Activated B cell treated with CpG ODN at 0.5 μM for 24 hours (primary cell): ENCODE data around the gene PSRC1. TPM values are rescaled to one million over a fixed set of nuclear protein-coding genes. Genes with fewer than 3 reads are reported as not detected.
"Not testable (repeated sequence)": the region's sequence is repeated elsewhere in the genome, so short reads cannot be mapped to it uniquely, and the experiment has no call there.

Experiments
- ATAC-seq: fragments of 200-7000 bp; cut with Tn5 transposase; one replicate; pipeline ENCODE4 v1.10.0; 2021; ENCODE audit warnings: low read depth, mild to moderate bottlenecking, moderate library complexity
- CTCF ChIA-PET: fragments of 350-600 bp; sonication (Branson Sonifier 250); formaldehyde crosslinking; loops from one replicate; lab custom pipeline; 2021; ENCODE audit warnings: antibody characterized with exemption; lab: Charles Lee
- POLR2A ChIA-PET: fragments of 350-600 bp; sonication (Branson Sonifier 250); formaldehyde crosslinking; loops from one replicate; lab custom pipeline; 2021; ENCODE audit warnings: antibody characterized with exemption; lab: Charles Lee
- DNase-seq: peaks from one replicate; pipeline ENCODE4 v3.0.0; 2022
- H3K27ac Mint-ChIP-seq: one replicate; pipeline ENCODE4 v1.8.0; 2020; ENCODE audit warnings: mixed read lengths
- H3K27me3 Mint-ChIP-seq: one replicate; pipeline ENCODE4 v1.8.0; 2021; ENCODE audit warnings: mixed read lengths
- H3K36me3 Mint-ChIP-seq: one replicate; pipeline ENCODE4 v1.8.0; 2021; ENCODE audit warnings: low read depth, mixed read lengths
- H3K4me1 Mint-ChIP-seq: one replicate; pipeline ENCODE4 v1.8.0; 2021; ENCODE audit warnings: mixed read lengths
- H3K4me3 Mint-ChIP-seq: one replicate; pipeline ENCODE4 v1.8.0; 2020; ENCODE audit warnings: mild to moderate bottlenecking, mixed read lengths
- H3K9me3 Mint-ChIP-seq: one replicate; pipeline ENCODE4 v1.8.0; 2020; ENCODE audit warnings: mixed read lengths
- intact Hi-C: fragments of 100-400 bp; cut with micrococcal nuclease; formaldehyde crosslinking; loops from one replicate; pipeline ENCODE4 v1.15.1; 2024
- total RNA-seq: library from RNA; stranded (reverse); gene quantifications from 2 replicates; pipeline ENCODE4 v1.2.3, GENCODE V29; 2022
- TF ChIP-seq, protein P1 (sequence below): fragments of 200-600 bp; IDR thresholded peaks from one replicate; pipeline ENCODE4 v1.8.0; 2022; ENCODE audit warnings: antibody characterized with exemption, mild to moderate bottlenecking

Gene PSRC1
- total RNA-seq, 1 donor from 2014 or later: not detected

DNA sequence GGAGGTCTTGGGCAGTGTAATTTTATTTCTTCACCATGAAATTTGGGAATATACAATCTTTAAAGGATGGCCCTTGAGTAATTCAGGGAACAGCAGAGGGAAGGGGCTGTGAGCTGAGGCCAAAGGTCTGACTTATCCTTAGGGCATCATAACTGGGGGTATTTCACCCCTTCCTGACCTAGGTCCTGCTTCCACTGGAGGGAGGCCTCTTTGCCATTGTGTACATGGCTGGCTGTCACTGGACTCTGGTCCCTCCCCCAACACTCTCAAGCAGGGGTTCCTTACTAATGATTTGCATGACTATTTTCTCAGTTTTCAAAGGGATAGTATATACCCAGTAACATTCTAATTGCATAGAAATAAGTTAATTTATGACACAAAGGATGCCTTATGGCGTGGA is 7.2 kb upstream of the PSRC1 start:
- POLR2A ChIA-PET: no interaction called here
- CTCF ChIA-PET: no interaction called here
- Mint-ChIP-seq H3K27ac (no peak overlapping the region), H3K36me3 (no peaks in the 10 kb centered on the region), H3K27me3 (peaks cover 3% of the 10 kb centered on the region), H3K9me3 (no peaks in the 10 kb centered on the region), H3K4me1 (peaks cover 15% of the 10 kb centered on the region), H3K4me3 (no peak overlapping the region)
- ATAC-seq (no peak), DNase-seq (no peak)
- intact Hi-C loops: no loop called here
- TF ChIP-seq, protein P1, sequence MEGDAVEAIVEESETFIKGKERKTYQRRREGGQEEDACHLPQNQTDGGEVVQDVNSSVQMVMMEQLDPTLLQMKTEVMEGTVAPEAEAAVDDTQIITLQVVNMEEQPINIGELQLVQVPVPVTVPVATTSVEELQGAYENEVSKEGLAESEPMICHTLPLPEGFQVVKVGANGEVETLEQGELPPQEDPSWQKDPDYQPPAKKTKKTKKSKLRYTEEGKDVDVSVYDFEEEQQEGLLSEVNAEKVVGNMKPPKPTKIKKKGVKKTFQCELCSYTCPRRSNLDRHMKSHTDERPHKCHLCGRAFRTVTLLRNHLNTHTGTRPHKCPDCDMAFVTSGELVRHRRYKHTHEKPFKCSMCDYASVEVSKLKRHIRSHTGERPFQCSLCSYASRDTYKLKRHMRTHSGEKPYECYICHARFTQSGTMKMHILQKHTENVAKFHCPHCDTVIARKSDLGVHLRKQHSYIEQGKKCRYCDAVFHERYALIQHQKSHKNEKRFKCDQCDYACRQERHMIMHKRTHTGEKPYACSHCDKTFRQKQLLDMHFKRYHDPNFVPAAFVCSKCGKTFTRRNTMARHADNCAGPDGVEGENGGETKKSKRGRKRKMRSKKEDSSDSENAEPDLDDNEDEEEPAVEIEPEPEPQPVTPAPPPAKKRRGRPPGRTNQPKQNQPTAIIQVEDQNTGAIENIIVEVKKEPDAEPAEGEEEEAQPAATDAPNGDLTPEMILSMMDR: no peak

DNA sequence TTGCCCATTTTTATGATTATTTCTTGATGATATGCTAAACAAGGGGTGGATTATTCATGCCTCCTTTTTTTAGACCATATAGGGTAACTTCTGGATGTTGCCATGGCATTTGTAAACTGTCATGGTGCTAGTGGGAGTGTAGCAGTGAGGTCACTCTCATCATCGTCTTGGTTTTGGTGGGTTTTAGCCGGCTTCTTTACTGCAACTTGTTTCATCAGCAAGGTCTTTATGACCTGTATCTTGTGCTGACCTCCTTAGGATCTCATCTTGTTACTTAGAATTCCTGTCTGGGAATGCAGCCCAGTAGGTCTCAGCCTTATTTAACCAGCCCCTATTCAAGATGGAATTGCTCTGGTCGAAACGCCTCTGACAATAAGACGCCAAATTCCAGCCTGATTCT is 3.8 kb upstream of the PSRC1 start:
- H3K27me3 Mint-ChIP-seq, H3K9me3 Mint-ChIP-seq, H3K4me3 Mint-ChIP-seq, CTCF ChIA-PET, intact Hi-C loops, H3K36me3 Mint-ChIP-seq, H3K27ac Mint-ChIP-seq, ATAC-seq, DNase-seq: not testable (repeated sequence)
- H3K4me1 Mint-ChIP-seq: peaks cover 15% of the 10 kb centered on the region
- POLR2A ChIA-PET: interaction anchor here (0.7 kb wide), 1 partner anchor 227 kb away, joined by 5 read pairs; no protein-coding TSS in a partner anchor

DNA sequence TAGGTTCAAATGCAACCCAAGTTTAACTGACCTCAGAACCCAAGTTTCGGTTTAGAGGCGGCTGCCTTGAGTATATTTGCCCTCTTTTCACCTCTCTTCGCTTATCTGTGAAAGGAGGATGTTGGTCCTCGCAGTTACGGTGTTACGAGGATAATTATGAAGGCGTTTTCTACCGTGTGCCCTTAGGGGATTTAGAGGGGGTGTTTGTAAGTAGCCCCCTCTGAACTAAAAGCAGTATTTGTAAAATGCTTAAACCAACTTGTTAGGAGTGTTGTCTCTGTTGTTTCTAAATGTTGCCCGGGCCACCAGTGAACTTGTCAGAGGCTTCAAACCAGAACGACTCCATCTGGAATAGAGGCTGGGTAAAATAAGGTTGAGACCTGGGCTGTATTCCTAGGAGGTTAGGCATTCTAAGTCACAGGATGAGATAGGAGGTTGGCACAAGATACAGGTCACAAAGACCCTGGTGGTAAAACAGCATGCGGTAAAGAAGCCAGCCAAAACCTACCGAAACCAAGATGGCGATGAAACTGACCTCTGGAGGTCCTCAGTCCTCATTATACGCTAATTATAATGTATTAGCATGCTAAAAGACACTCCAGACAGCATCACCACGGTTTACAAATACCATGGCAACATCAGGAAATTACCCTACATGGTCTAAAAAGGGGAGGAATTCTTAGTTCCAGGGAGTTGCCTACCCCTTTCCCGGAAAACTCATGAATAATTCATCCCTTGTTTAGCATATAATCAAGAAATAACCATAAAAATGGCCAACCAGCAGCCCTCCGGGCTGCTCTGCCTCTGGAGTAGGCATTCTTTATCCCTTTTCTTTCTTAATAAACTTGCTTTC is 1.0 kb upstream of the PSRC1 start:
- ChIA-PET POLR2A (interaction anchor here (1.1 to 1.5 kb wide), 2 partner anchors 70 to 184 kb away, joined by 5 to 6 read pairs; partner anchors contain the start of gene SARS1), CTCF (interaction anchor here (1.1 to 2.4 kb wide), 2 partner anchors 23 to 115 kb away, joined by 4 to 18 read pairs; partner anchors contain the start of genes MYBPHL and SORT1)
- peaks cover 13% of the 10 kb centered on the region for H3K4me1 Mint-ChIP-seq

DNA sequence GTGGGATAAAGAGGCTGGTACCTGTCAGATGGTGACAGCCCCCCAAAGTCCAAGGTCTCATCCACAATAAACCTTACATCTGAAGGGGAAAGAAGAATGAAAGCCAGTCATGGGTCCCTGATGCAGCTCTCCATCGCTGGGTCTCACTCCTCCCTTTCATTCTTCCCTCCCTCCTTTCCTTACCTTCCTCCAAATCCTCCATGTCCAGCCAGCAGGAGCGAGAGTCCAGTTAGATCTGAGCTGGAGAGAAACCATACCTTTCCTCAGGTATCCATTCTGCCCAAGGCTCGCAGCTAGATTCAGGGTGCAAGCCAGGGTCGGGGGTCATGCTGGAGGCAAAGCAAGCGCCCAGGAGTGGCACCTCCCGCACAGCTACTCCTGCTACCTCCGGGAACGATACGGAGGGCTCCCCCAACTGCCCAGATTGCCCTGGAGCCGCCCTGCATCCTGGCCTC is 421 bp downstream of the PSRC1 start:
- no peak for ATAC-seq
- Mint-ChIP-seq H3K4me1 (peaks cover 13% of the 10 kb centered on the region), H3K27ac (no peak overlapping the region), H3K4me3 (peak overlapping the region; percentile 96), H3K27me3 (no peaks in the 10 kb centered on the region), H3K9me3 (no peaks in the 10 kb centered on the region), H3K36me3 (peaks cover 2% of the 10 kb centered on the region)
- ChIA-PET CTCF (interaction anchor here (0.7 to 2.4 kb wide), 7 partner anchors 18 to 250 kb away, joined by 3 to 18 read pairs (median 4); partner anchors contain the start of genes MYBPHL and SORT1), POLR2A (interaction anchor here (0.6 to 1.6 kb wide), 8 partner anchors 10 to 250 kb away, joined by 3 to 5 read pairs (median 4); partner anchors contain the start of genes ATXN7L2 and SARS1)
- intact Hi-C loops: loop anchor here (5.0 kb wide), 1 partner anchor 200 kb away; the partner anchor contains the start of gene ATXN7L2
- no peak for DNase-seq
- TF ChIP-seq, protein P1: no peak

More for the DNA sequence above, 1.0 kb upstream of the PSRC1 start:
- DNase-seq (no peak), ATAC-seq (no peak)
- Mint-ChIP-seq H3K27me3 (peaks cover 3% of the 10 kb centered on the region), H3K27ac (peak overlapping the region; percentile 91), H3K9me3 (no peaks in the 10 kb centered on the region), H3K36me3 (peaks cover 2% of the 10 kb centered on the region), H3K4me3 (peak overlapping the region; percentile 96)
- intact Hi-C loops: loop anchor here (1.0 to 5.0 kb wide), 7 partner anchors 21 to 198 kb away; partner anchors contain the start of genes ATXN7L2, CELSR2, MYBPHL and PSMA5
- TF ChIP-seq, protein P1: no peak

DNA sequence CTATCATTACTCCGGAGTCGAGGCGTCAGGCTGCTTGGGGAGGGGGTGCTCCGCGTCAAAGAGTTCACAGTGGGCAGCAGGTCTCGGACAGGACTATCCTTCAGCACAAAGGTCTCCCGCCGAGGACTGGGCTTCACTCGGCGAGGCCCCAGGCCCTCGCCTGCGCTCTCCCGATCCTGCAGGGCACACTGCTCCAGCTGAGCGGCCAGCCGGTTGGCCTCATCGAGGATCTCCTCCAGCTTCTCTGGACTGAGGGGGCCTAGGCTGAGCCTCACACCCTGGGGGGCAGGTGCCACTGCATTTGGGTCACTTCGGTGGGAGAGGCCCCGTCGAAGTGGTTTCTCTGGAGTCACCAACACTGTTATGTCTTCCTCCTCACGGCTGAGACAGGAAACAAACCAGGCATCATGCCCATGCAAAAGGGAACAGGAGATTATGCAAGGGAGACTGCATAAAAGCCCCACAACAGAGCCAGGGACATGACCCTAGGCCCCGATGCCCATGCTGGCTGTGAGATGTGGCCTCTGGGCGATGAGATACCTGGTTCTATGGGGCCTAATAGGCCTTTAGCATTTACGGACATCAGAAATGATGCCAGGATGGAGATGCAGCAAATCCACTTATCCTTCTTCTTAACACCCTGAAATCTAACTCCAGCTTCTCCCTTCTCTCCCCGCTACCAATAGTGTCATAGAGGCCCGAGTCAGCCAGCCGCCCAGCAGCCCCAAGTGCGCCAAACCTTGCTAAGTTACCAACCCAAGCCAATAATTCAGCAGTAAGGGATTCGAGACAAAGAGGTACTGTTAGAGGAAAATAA is 1.1 kb downstream of the PSRC1 start:
- no peak for DNase-seq
- peaks cover 16% of the 10 kb centered on the region for H3K4me1 Mint-ChIP-seq
- ChIA-PET POLR2A (interaction anchor here (1.2 to 1.6 kb wide), 2 partner anchors 114 to 143 kb away, joined by 4 read pairs; no protein-coding TSS in a partner anchor), CTCF (interaction anchor here (1.3 to 2.4 kb wide), 5 partner anchors 18 to 251 kb away, joined by 3 to 18 read pairs (median 6); partner anchors contain the start of gene SORT1)
- H3K4me3 Mint-ChIP-seq: peak overlapping the region; percentile 96
- H3K36me3 Mint-ChIP-seq: peaks cover 2% of the 10 kb centered on the region
- no peak overlapping the region for H3K27ac Mint-ChIP-seq
- TF ChIP-seq, protein P1: no peak
- ATAC-seq: no peak
- no peaks in the 10 kb centered on the region for H3K27me3 Mint-ChIP-seq
- H3K9me3 Mint-ChIP-seq: no peaks in the 10 kb centered on the region
- intact Hi-C loops: loop anchor here (5.0 kb wide), 1 partner anchor 200 kb away; the partner anchor contains the start of gene ATXN7L2
